Fibroblast of lung (primary cell): Measurements from ENCODE around the gene POLR2M.

Source experiments
- CTCF ChIP-seq, 2 donors: IDR thresholded peaks in 1 of 2; conservative IDR thresholded peaks in 1 of 2; 1 replicate in 1 of 2; 2 replicates in 1 of 2; pipeline ENCODE4 v1.5.1; 2011 to 2012; ENCODE audit warnings: low read length in 2 of 2, control low read depth in 1 of 2, inconsistent platforms in 1 of 2, low read depth in 1 of 2, mild to moderate bottlenecking in 1 of 2
- EZH2 ChIP-seq: IDR thresholded peaks from 2 replicates; pipeline ENCODE4 v1.5.1; 2012; ENCODE audit warnings: low read length, control low read depth, mild to moderate bottlenecking; ENCODE audit errors: missing control alignments

- TF ChIP-seq CTCF (conservative IDR thresholded peaks at IDR 0.05 in 1 of 2, IDR thresholded peaks at IDR 0.05 in 1 of 2; ENCODE audit: low read depth in 1 of 2, low read length in 2 of 2) (no peak), EZH2 (no peak)
These were observed 24.4 kb downstream of the POLR2M start for GRCh38 chr15:57730876-57731275.
